Ammon's horn (tissue), 1 donor: ENCODE measurements around the gene OTUD3.
"Not testable (repeated sequence)": the region's sequence is repeated elsewhere in the genome, so short reads cannot be mapped to it uniquely, and the experiment has no call there.

ENCODE experiments used
- DNase-seq: peaks from one replicate; pipeline ENCODE4 v3.0.0-alpha.2; 2016; ENCODE audit warnings: low spot score

OTUD3 gene

GRCh38 chr1:19920132-19920710, 38.0 kb downstream of the OTUD3 start:
- no peak for DNase-seq

GRCh38 chr1:19921310-19921709, 39.1 kb downstream of the OTUD3 start:
- no peak for DNase-seq

- DNase-seq = no peak
These were observed 40.0 kb downstream of the OTUD3 start for GRCh38 chr1:19922015-19922688.

- DNase-seq = no peak
These were observed 41.1 kb downstream of the OTUD3 start, which contains the start of gene PLA2G2E for GRCh38 chr1:19923137-19923952. PLA2G2E (minus strand) TSS chr1:19923617; CDS start chr1:19923559, 58 bp downstream.

GRCh38 chr1:19923953-19924346, 41.8 kb downstream of the OTUD3 start:
- no peak for DNase-seq

GRCh38 chr1:19925342-19926070, 43.3 kb downstream of the OTUD3 start:
- DNase-seq = no peak

- DNase-seq = no peak
These were observed 44.3 kb downstream of the OTUD3 start for GRCh38 chr1:19926296-19927129.

- DNase-seq = not testable (repeated sequence)
These were observed 44.9 kb downstream of the OTUD3 start for GRCh38 chr1:19927130-19927421.

- DNase-seq = no peak
These were observed 50.7 kb downstream of the OTUD3 start for GRCh38 chr1:19932866-19933265.

GRCh38 chr1:19934336-19934735, 52.1 kb downstream of the OTUD3 start:
- peak; percentile 40 for DNase-seq

GRCh38 chr1:19936061-19936750, 54.0 kb downstream of the OTUD3 start:
- DNase-seq = no peak

GRCh38 chr1:19938472-19938871, 56.3 kb downstream of the OTUD3 start:
- no peak for DNase-seq

GRCh38 chr1:19940486-19941205, 58.5 kb downstream of the OTUD3 start:
- DNase-seq = no peak

GRCh38 chr1:19941206-19941568, 59.0 kb downstream of the OTUD3 start:
- peak; percentile 15 for DNase-seq

GRCh38 chr1:19942088-19942487, 59.9 kb downstream of the OTUD3 start:
- no peak for DNase-seq

- no peak for DNase-seq
These were observed 60.5 kb downstream of the OTUD3 start for GRCh38 chr1:19942657-19943056.

- DNase-seq = no peak
These were observed 63.7 kb downstream of the OTUD3 start for GRCh38 chr1:19945914-19946313.

GRCh38 chr1:19946331-19946751, 64.1 kb downstream of the OTUD3 start:
- DNase-seq = no peak

- DNase-seq = no peak
These were observed 64.8 kb downstream of the OTUD3 start for GRCh38 chr1:19946971-19947370.

- peak; percentile 15 for DNase-seq
These were observed 66.8 kb downstream of the OTUD3 start for GRCh38 chr1:19949016-19949415.
